ENCODE results near the gene ARMCX5. TPM values are rescaled to one million over a fixed set of nuclear protein-coding genes. Genes with fewer than 3 reads are reported as not detected.

ARMCX5 gene
- total RNA-seq, 1 donor from 2014 or later = 8.1 TPM

GRCh38 chrX:102560423-102561068 is 38.8 kb upstream of the ARMCX5 start:
- H3K27ac ChIP-seq (ENCODE audit: low read depth, low read length) = no peak overlapping the region
- DNase-seq (ENCODE audit: low read depth) = no peak
- Mint-ChIP-seq H3K36me3 (ENCODE audit: low read depth, unreplicated experiment) (no peaks in the 10 kb centered on the region), H3K4me3 (ENCODE audit: unreplicated experiment) (no peak overlapping the region), H3K27me3 (ENCODE audit: low read depth, unreplicated experiment) (peaks cover 1% of the 10 kb centered on the region), H3K4me1 (ENCODE audit: low read depth, unreplicated experiment) (no peaks in the 10 kb centered on the region), H3K9me3 (ENCODE audit: unreplicated experiment) (no peaks in the 10 kb centered on the region), H3K27ac (ENCODE audit: unreplicated experiment) (no peak overlapping the region)
- H3K4me2 ChIP-seq (ENCODE audit: low read length) = no peak overlapping the region
- no peak overlapping the region for H3K9ac ChIP-seq (ENCODE audit: low read length)
- H3K4me1 ChIP-seq (ENCODE audit: insufficient read depth, low read length) = no peaks in the 10 kb centered on the region
- H3K79me2 ChIP-seq (ENCODE audit: insufficient read depth, low read length) = no peaks in the 10 kb centered on the region
- TF ChIP-seq EZH2 (IDR thresholded peaks at IDR 0.05; ENCODE audit: insufficient read depth, low read length) (no peak), CTCF (IDR thresholded peaks at IDR 0.05; ENCODE audit: insufficient read depth, low read depth, low read length) (no peak)
- H2AFZ ChIP-seq (ENCODE audit: low read depth, low read length) = no peak overlapping the region
- H3K36me3 ChIP-seq (ENCODE audit: insufficient read depth, low read length) = no peaks in the 10 kb centered on the region
- no peaks in the 10 kb centered on the region for H3K27me3 ChIP-seq (ENCODE audit: insufficient read depth, low read length)
- no peak for FAIRE-seq
- no peaks in the 10 kb centered on the region for H4K20me1 ChIP-seq (ENCODE audit: insufficient read depth, low read length)
- H3K4me3 ChIP-seq (ENCODE audit: insufficient read depth, low read depth, low read length) = no peak overlapping the region
- H3K9me3 ChIP-seq (ENCODE audit: insufficient read depth, low read depth, low read length) = no peaks in the 10 kb centered on the region

- H3K4me3 ChIP-seq (ENCODE audit: insufficient read depth, low read depth, low read length) = no peak overlapping the region
- H3K79me2 ChIP-seq (ENCODE audit: insufficient read depth, low read length) = no peaks in the 10 kb centered on the region
- H3K36me3 ChIP-seq (ENCODE audit: insufficient read depth, low read length) = no peaks in the 10 kb centered on the region
- H3K4me2 ChIP-seq (ENCODE audit: low read length) = no peak overlapping the region
- no peaks in the 10 kb centered on the region for H4K20me1 ChIP-seq (ENCODE audit: insufficient read depth, low read length)
- Mint-ChIP-seq H3K9me3 (ENCODE audit: unreplicated experiment) (peaks cover 6% of the 10 kb centered on the region), H3K36me3 (ENCODE audit: low read depth, unreplicated experiment) (no peaks in the 10 kb centered on the region), H3K27ac (ENCODE audit: unreplicated experiment) (no peak overlapping the region), H3K4me3 (ENCODE audit: unreplicated experiment) (no peak overlapping the region), H3K27me3 (ENCODE audit: low read depth, unreplicated experiment) (peaks cover 5% of the 10 kb centered on the region), H3K4me1 (ENCODE audit: low read depth, unreplicated experiment) (no peaks in the 10 kb centered on the region)
- H3K9ac ChIP-seq (ENCODE audit: low read length) = no peak overlapping the region
- DNase-seq (ENCODE audit: low read depth) = no peak
- TF ChIP-seq CTCF (IDR thresholded peaks at IDR 0.05; ENCODE audit: insufficient read depth, low read depth, low read length) (no peak), EZH2 (IDR thresholded peaks at IDR 0.05; ENCODE audit: insufficient read depth, low read length) (no peak)
- no peaks in the 10 kb centered on the region for H3K27me3 ChIP-seq (ENCODE audit: insufficient read depth, low read length)
- FAIRE-seq = no peak
- H3K27ac ChIP-seq (ENCODE audit: low read depth, low read length) = no peak overlapping the region
- no peaks in the 10 kb centered on the region for H3K9me3 ChIP-seq (ENCODE audit: insufficient read depth, low read depth, low read length)
- no peaks in the 10 kb centered on the region for H3K4me1 ChIP-seq (ENCODE audit: insufficient read depth, low read length)
- no peak overlapping the region for H2AFZ ChIP-seq (ENCODE audit: low read depth, low read length)
Observed at GRCh38 chrX:102580891-102581290, 18.4 kb upstream of the ARMCX5 start.

- DNase-seq (ENCODE audit: low read depth) (no peak), FAIRE-seq (no peak)
- H3K27ac Mint-ChIP-seq (ENCODE audit: unreplicated experiment) = no peak overlapping the region
- Histone ChIP-seq H3K4me1 (ENCODE audit: insufficient read depth, low read length) (no peaks in the 10 kb centered on the region), H3K36me3 (ENCODE audit: insufficient read depth, low read length) (no peaks in the 10 kb centered on the region), H3K27ac (ENCODE audit: low read depth, low read length) (no peak overlapping the region), H3K9ac (ENCODE audit: low read length) (no peak overlapping the region), H3K9me3 (ENCODE audit: insufficient read depth, low read depth, low read length) (no peaks in the 10 kb centered on the region), H3K4me3 (ENCODE audit: insufficient read depth, low read depth, low read length) (no peak overlapping the region), H4K20me1 (ENCODE audit: insufficient read depth, low read length) (no peaks in the 10 kb centered on the region), H3K4me2 (ENCODE audit: low read length) (no peak overlapping the region), H3K27me3 (ENCODE audit: insufficient read depth, low read length) (no peaks in the 10 kb centered on the region), H2AFZ (ENCODE audit: low read depth, low read length) (no peak overlapping the region), H3K79me2 (ENCODE audit: insufficient read depth, low read length) (no peaks in the 10 kb centered on the region)
- TF ChIP-seq EZH2 (IDR thresholded peaks at IDR 0.05; ENCODE audit: insufficient read depth, low read length) (no peak), CTCF (IDR thresholded peaks at IDR 0.05; ENCODE audit: insufficient read depth, low read depth, low read length) (no peak)
- H3K4me3 Mint-ChIP-seq (ENCODE audit: unreplicated experiment) = no peak overlapping the region
- no peaks in the 10 kb centered on the region for H3K36me3 Mint-ChIP-seq (ENCODE audit: low read depth, unreplicated experiment)
- no peaks in the 10 kb centered on the region for H3K9me3 Mint-ChIP-seq (ENCODE audit: unreplicated experiment)
- peaks cover 4% of the 10 kb centered on the region for H3K27me3 Mint-ChIP-seq (ENCODE audit: low read depth, unreplicated experiment)
- no peaks in the 10 kb centered on the region for H3K4me1 Mint-ChIP-seq (ENCODE audit: low read depth, unreplicated experiment)
Observed at GRCh38 chrX:102593367-102593766, 5.9 kb upstream of the ARMCX5 start.
